ENCODE results near the gene RAB28. TPM values are rescaled to one million over a fixed set of nuclear protein-coding genes. Genes with fewer than 3 reads are reported as not detected.

Gene RAB28
- total and polyA plus RNA-seq, 4 donors: 11.3 to 27.7 (median 15.0) TPM

GRCh38 chr4:13524504-13525243, 40.5 kb upstream of the RAB28 start:
- peaks cover 15 to 98% (median 88%) of the 10 kb centered on the region in 3 donors for H3K27me3 ChIP-seq (ENCODE audit: control insufficient read depth in 3 of 3, insufficient read depth in 3 of 3, low read length in 2 of 3)
- no peak overlapping the region for H3K4me3 ChIP-seq
- no peak overlapping the region for H3K27ac ChIP-seq (ENCODE audit: low read depth in 1 of 2, low read length in 1 of 2)
- no peak for TF ChIP-seq CTCF (IDR thresholded peaks at IDR 0.05; ENCODE audit: control extremely low read depth, extremely low read depth)
- no peak overlapping the region for H3K9ac ChIP-seq (ENCODE audit: insufficient read depth in 1 of 2, low read length in 2 of 2)
- H3K9me3 ChIP-seq (ENCODE audit: control insufficient read depth in 4 of 4, insufficient read depth in 3 of 4, low read length in 3 of 4): peaks cover 0 to 19% (median 7%) of the 10 kb centered on the region in 4 donors
- ATAC-seq (ENCODE audit: insufficient read depth, low FRiP score) (no peak), DNase-seq (no peak)
- 12 to 14% methylated on average over 36 of the region's 36 CpGs for WGBS, 2 donors
- H3K36me3 ChIP-seq (ENCODE audit: control insufficient read depth in 4 of 4, insufficient read depth in 4 of 4, low read length in 4 of 4): no peaks in the 10 kb centered on the region
- H3K4me1 ChIP-seq (ENCODE audit: control insufficient read depth in 5 of 5, insufficient read depth in 5 of 5, low read length in 5 of 5): peaks cover 0 to 15% (median 0%) of the 10 kb centered on the region in 5 donors

DNA sequence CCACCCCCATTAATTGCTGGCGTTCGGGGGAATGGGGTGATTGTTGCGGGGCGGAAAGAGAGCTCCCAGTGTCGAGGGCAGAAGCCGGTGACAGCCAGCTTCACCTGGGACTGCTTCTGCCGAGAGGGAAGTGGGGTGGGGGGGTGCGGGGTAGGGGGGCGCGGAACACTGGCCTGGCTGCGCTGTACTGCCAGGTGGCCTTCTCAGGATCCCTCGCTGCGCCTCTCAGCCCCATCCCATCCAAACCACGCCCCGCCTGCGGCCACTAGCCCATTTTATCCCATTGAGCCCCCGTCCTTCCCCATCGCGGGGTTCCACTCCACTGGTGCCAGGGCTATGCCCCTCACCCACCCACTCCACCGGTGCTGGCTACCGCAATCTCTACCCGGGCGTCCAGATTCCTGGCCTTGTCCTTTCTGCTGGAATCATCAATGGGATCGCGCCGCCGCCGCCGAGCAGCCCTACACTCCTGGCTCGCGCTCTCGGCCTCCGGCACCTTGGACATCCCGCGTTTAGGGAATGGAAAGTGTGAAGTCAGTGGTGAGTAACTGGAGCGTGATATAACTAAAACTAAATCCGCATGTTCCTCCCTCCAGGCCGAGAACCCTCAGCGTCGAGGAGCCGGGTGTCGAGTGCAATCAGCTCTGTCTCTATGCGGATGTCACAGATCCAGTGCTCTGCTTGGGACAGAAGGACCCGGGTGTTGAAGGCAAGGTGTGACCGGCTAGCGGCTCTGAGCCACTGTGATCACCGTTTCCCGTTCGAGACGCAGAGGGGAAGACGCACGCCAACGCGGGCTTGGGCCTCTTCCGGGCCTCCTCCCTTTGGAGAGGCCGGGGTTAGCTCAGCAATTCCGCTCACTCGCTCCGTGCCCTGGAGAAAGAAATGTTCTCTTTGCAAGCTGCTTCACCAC, 39.7 kb upstream of the RAB28 start:
- Histone ChIP-seq H3K4me3 (no peak overlapping the region), H3K27ac (ENCODE audit: low read depth in 1 of 2, low read length in 1 of 2) (no peak overlapping the region), H3K36me3 (ENCODE audit: control insufficient read depth in 4 of 4, insufficient read depth in 4 of 4, low read length in 4 of 4) (no peaks in the 10 kb centered on the region), H3K27me3 (ENCODE audit: control insufficient read depth in 3 of 3, insufficient read depth in 3 of 3, low read length in 2 of 3) (peaks cover 15 to 98% (median 86%) of the 10 kb centered on the region in 3 donors), H3K9ac (ENCODE audit: insufficient read depth in 1 of 2, low read length in 2 of 2) (no peak overlapping the region), H3K4me1 (ENCODE audit: control insufficient read depth in 5 of 5, insufficient read depth in 5 of 5, low read length in 5 of 5) (peaks cover 0 to 9% (median 0%) of the 10 kb centered on the region in 5 donors), H3K9me3 (ENCODE audit: control insufficient read depth in 4 of 4, insufficient read depth in 3 of 4, low read length in 3 of 4) (peaks cover 0 to 19% (median 7%) of the 10 kb centered on the region in 4 donors)
- WGBS, 2 donors: 13 to 16% methylated on average over 51 to 59 of the region's 59 CpGs
- DNase-seq (no peak), ATAC-seq (ENCODE audit: insufficient read depth, low FRiP score) (no peak)
- no peak for TF ChIP-seq CTCF (IDR thresholded peaks at IDR 0.05; ENCODE audit: control extremely low read depth, extremely low read depth)

- peaks cover 0 to 9% (median 0%) of the 10 kb centered on the region in 5 donors for H3K4me1 ChIP-seq (ENCODE audit: control insufficient read depth in 5 of 5, insufficient read depth in 5 of 5, low read length in 5 of 5)
- no peak overlapping the region for H3K9ac ChIP-seq (ENCODE audit: insufficient read depth in 1 of 2, low read length in 2 of 2)
- no peak for TF ChIP-seq CTCF (IDR thresholded peaks at IDR 0.05; ENCODE audit: control extremely low read depth, extremely low read depth)
- H3K27me3 ChIP-seq (ENCODE audit: control insufficient read depth in 3 of 3, insufficient read depth in 3 of 3, low read length in 2 of 3): peaks cover 15 to 98% (median 83%) of the 10 kb centered on the region in 3 donors
- peaks cover 0 to 19% (median 7%) of the 10 kb centered on the region in 4 donors for H3K9me3 ChIP-seq (ENCODE audit: control insufficient read depth in 4 of 4, insufficient read depth in 3 of 4, low read length in 3 of 4)
- DNase-seq: no peak
- no peaks in the 10 kb centered on the region for H3K36me3 ChIP-seq (ENCODE audit: control insufficient read depth in 4 of 4, insufficient read depth in 4 of 4, low read length in 4 of 4)
- no peak overlapping the region for H3K4me3 ChIP-seq
- H3K27ac ChIP-seq (ENCODE audit: low read depth in 1 of 2, low read length in 1 of 2): no peak overlapping the region
- WGBS, 2 donors: 4 to 10% methylated on average over 17 of the region's 17 CpGs
- no peak for ATAC-seq (ENCODE audit: insufficient read depth, low FRiP score)
Measured at GRCh38 chr4:13523105-13523477, 39.0 kb upstream of the RAB28 start.

All from lung (tissue), 12 donors.